HG03280 (cell line): Measurements from ENCODE around the gene HDHD5.
A peak's percentile ranks its signal among the peaks of the same experiment; 100 is the strongest.

ENCODE experiments used
- ATAC-seq: cut with Tn5 transposase; IDR thresholded peaks from one replicate; pipeline ENCODE4 v1.9.1; 2021; ENCODE audit warnings: mild to moderate bottlenecking, moderate library complexity; ENCODE audit not compliant: unreplicated experiment

The HDHD5 gene

DNA sequence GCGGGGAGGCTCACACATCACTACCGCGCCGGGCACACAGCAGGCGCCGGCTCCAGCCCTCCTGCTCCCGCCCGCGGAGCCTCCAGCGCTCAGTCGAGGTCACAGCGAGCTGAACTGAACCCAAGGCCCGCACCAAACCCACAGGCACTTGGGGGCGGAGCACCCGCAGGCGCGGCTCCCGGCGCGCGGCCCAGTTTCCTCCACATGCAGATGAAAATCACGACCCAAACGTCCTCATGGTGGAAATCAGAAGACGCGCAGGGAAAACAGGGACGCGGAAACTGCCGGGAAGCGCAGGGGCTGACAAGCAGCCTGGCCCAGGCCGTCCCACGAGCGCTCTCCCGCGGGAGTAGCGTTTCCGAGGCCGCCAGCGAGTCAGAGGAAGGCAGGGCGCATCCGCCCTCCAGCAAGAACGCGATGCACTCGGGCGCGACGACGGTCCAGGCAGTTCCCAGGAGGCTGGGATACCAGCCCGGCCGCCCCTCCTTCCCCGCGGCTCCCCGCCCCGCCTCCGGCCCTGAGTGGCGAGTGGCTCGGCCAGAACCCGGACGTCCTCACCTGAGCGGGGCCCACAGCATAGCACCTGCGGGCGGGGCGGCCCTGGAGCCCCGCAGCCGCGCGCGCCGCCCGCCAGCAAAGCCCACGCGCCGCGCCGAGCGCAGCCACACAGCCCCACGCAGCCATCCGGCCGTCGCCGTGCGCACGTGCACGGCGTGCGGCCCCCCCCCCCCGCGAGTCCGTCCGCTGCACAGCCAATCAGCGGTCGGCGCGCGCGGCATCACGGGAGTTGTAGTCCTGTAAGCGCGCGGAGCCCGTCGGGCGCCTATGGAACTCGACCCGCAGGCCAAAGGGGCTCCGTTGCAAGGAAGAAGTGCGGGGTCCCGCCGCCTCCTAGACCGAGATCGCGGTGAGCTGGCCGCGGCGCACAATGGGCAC is at the start of gene HDHD5:
HDHD5 (minus strand) TSS at position 710 of the 936 bp plus-strand sequence; CDS start at position 684, 26 bp downstream.
- peak; percentile 69 for ATAC-seq

DNA sequence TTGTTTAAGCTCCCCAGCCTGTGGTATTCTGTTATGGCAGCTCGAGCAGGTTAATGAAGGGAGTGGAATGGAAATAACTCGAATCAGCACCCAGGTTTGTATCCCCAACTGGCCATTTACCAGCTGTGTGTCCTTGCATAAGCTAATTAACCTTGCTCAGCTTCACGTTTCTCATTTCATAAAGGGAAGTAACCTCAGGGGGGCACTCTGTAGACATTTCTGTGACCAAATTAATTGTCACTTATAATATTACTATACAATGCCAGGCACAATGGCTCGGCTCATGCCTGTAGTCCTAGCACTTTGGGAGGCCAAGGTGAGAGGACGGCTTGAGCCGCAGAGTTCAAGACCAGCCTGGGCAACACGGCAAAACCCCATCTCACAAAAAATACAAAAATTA is 46.4 kb upstream of the HDHD5 start:
- no peak for ATAC-seq

DNA sequence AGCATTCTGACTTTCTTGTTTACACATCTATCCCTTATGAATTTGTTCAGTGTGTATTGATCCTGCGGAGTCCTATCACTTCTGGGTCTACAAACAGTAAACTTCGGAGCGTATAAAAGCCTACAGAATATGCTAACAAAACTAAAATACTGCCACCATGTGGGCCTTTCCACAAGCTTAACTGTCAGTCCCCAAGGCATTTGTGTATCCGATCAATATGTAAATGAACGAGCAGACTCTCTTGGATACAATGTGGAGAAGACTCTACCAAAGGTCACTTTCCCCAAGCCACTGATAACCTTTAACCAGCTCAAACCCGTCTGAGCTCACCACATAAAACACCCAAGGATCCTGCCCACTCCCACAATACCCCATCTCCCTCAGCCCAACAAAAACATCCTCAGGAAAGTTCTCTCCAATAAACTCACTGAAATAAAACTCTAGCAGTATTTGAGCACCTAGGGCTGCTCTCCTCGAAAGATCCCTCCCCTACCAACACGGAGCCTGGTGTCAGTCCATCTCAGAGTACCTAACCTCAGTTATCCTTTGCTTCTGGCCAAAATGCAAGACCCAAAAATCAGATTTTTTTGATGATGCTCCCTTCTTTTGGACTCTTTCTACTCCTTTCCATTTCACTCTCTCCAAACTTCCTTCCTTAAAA is 42.3 kb upstream of the HDHD5 start:
- no peak for ATAC-seq

DNA sequence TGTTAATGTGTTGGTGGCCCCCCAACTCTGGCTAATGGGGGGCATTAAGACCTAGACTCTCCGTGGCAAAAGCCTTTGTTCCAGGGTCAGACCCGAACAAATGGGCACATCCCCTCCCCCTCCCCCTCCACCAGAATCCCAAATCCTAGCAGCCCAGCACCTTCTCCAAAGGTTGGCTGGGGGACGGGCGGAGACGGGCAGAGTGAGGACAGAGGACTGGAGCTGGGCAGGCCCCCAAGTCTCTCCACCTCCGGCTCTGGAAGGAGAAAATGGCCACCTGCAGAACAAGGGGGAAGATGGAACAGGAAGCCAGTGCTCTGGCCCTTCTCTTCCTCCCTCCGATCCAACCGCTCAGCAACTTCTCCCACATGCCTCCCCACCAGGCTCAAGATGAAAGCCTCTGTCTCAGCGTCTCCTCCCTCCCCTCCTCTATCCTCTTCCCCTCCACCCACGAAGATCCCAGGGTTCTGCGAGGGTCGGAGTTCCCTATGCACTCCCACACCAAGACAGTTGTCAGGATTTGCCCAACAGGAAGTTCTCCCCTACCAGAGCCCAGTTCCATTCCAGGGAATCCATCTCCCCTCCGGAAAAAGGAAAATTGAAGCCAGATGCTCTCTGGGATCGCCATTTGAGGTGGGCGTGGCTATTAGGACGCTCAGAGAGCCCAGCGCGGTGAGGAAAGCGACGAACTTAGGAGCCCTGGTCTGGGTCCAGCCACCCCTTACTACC is 40.1 kb upstream of the HDHD5 start:
- no peak for ATAC-seq

DNA sequence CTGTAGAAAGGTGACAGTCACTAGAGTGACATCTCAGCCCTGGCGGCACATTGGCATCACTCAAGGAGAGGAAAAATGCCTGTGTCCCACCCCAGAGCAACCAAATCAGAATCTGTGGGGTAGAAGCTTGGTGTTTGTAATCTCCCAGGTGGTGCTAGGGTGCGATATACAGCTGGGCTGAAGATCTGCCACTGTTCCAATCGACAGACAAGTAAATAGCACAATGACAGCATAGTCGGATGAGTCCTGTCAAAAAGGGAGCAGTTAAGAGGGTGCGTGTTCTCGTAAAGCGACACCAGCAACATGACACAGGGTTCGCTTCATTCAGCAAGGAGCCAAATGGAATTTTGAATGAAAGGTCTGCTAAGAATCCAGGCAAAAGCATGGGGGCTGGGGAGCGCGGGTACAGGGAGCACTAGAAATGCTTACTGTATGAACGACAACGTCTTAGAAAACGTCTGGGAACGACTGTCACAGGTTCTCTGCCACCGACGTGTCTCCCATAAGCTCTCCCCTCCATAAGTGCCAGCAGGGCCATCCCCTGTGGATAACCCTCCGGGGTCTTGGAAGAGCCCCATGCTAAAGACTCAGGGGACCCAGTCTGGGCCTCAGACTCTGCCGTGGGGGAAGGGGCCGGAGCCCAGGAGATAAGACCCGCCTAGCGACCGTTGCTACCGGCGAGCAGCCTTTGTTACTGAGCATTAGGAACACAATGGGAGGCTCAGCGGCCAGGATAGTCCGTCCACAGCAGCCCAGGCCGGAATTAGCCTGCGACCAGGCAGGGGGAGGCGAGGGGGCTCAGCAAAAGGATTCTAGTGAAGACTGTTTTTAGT is 39.3 kb upstream of the HDHD5 start:
- no peak for ATAC-seq

DNA sequence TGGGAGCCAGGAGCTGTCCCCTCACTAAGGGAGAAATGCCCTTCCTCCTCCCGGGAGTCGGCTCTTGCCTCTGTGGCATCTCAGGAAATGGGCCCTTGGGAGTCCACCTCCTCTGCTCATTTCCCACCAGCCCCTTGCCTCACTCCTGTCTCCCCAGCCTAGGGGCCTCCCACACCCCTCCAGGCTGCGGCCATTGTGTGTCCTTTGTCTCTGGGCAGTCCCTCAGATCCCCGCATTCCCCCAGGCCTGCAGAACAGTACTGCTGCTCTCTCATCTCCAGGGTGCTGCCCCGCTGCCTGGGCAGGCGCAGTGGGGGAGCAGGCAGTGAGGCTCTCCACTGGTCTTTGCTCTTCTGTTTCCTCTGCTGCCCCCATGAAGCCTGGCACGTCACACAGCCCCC is 35.1 kb upstream of the HDHD5 start:
- ATAC-seq = no peak

DNA sequence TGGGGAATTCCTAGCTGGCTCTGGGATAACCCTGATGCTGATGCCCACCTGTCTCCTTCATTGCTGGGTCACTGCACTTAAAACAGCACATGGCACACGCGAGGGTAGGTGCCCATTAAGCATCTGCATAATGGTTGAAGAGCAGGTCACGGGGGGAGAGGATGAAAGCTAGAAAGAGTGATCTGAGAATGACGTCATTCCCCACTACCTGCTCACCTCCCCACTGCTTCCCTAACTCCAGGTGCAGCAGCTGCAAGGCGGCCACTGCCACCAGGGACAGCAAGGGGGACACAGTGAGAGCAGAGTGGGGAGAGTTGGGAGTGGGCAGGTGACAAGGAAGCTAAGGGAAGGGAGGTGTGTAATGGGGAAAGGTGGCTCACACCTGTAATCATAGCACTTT is 33.1 kb upstream of the HDHD5 start:
- ATAC-seq = no peak

DNA sequence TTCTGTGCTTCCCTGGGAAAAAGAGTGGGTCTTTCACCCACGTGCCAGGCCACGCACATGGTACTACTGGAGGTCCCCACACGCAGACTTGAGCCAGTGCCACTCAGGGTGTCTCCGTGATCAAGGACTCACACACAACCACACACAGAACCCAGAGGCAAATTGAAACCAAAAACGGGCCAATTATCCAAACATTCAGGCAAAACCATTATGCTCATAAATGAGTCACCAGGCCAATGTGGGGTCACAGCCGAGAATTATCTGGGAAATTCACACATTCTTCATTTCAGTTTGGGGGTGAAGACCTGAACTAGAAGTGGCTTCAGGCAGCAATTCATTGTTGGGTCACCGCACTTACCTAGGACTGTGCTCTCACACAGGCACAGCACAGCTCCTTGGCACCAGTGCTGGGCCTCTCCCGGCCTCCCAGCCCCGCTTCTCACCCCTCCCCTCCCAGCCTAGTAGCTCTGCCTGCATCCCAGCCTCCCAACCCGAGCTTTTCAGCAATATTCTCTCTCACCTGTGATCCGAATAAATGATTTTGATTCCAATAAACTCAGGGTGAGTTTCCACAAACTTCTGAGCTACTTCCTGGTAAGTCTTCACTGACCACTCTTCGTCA is 32.2 kb upstream of the HDHD5 start:
- ATAC-seq = no peak

DNA sequence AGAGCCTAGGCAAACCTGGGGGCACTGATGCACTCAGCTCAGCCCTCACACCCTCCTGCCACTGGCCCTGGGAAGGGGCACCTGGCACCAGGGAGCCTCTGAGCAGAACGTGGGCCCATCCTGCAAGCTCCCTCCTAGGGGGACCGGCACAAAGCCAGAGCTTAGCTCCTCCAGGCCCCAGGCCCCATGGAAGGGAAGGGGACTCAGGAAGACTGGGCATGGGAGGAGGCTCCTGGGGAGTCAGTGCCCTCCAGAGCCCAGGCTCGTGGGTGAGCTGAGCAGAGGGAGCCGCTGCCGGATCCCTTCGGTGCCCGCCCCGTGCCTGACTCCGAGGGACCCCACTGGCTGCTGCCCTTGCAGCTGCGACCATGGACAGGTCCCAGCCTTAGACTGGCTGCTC is 31.6 kb upstream of the HDHD5 start:
- ATAC-seq = no peak

DNA sequence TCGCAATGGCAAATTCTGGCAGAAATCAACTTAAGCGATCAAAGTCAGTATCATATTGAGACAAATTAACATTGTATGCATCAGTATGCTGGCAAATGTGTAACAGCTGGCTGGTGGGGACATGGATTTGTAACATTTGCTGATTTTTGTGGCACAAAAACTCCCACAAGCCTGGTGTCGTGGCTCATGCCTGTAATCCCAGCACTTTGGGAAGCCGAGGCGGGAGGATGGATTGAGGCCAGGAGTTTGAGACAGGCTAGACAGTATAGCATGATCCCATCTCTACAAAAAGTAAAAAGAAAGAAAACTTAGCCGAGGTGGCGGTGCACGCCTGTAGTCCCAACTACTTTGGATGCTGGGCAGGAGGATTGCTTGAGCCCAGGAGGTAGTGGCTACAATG is 17.6 kb upstream of the HDHD5 start:
- no peak for ATAC-seq

DNA sequence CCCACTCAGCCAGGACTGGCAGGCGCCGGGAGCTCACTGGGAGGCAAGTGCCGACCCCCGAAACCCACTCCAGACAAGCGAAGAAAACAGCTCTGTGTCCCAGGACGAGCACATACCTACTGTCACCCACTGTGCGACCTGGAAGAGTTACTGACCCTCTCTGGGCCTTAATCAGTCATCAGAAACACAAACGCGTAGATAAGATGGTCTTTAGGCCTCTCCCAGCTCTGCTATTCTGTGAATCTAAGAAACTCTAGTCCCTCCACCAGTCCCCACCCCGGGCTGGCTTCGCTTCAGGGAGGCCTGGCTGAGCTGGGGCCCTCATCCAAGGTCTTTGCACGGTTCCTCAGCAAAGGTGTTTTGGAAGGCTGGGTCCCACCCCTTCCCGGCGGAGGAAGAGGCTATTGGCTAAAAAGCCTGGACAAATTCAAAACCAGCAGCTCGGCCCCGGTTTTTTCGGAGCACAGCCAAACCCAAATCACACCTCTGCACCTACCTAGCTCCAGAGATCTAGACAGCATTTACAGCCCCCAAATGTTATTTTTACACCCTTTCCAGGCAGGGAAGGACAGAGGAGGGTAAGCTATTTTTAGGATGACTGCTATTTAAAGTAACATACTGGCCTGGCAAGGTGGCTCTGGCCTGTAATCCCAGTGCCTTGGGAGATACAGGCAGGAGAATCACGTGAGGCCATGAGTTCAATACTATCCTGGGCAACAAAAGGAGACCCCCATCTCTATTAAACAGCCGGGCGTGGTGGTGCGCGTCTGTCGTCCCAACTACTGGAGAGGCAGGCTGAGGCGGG is 13.2 kb upstream of the HDHD5 start:
- ATAC-seq = peak; percentile 3

DNA sequence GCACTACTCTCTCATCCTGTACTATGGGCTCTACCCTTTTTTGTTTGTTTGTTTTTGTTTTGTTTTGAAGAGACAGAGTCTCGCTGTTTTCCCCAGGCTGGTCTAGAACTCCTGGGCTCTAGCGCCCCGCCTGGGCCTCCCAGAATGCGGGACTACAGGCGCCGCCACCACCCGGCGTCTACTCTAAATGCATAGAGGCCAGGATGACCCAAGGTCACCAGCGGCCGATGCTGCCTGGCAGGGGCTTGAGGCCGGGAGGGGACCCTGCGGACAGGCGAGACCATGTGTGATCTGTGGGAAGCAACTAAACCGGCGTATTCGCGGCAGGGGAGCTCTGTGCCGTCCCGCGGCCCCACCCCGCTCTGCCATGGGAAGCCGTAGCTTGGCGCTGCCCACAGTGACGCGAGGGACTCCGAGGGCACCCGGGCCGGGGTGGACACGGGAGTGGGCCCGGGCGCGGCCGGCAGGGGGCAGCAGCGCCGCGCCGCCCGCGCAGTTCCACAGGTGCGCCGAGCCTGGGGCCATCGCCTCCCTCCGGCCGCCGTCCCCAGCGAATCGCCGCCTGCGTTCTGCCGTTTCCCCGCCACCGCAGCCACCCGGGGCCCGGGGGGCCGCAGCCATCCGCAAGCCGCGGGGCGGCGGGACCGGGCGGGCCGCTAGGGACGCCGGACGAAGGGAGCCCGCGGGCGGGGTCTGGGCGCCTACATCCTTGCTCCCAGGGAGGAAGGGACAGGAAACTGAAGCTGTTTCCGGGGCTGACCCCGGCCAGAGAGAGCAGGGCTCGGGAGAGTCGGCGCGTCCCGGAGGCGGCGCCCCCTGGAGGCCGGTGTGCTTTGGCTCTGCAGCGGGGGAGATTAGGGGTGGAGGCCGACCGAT is 12.3 kb upstream of the HDHD5 start:
- ATAC-seq = peak; percentile 92

DNA sequence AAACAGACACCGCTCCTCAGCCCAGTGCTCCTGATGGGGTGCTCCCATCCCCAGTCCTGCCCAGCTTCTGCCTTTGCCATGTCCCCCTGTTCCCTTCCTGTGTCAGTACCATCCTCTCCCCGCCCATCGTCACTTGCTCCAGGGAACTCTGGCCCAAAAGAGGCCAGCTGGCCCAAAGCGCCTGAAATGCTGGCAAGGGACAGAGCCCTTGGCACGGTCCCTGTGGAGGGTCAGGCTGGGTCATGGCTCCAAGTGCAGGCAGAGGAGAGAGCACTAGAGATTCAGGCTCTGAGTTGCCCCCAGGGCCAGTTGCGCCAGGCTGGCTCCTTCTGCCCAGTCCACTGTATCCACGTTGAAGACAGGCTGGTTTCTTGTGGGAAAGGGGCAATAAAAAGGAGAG is 8.4 kb upstream of the HDHD5 start:
- ATAC-seq = no peak

DNA sequence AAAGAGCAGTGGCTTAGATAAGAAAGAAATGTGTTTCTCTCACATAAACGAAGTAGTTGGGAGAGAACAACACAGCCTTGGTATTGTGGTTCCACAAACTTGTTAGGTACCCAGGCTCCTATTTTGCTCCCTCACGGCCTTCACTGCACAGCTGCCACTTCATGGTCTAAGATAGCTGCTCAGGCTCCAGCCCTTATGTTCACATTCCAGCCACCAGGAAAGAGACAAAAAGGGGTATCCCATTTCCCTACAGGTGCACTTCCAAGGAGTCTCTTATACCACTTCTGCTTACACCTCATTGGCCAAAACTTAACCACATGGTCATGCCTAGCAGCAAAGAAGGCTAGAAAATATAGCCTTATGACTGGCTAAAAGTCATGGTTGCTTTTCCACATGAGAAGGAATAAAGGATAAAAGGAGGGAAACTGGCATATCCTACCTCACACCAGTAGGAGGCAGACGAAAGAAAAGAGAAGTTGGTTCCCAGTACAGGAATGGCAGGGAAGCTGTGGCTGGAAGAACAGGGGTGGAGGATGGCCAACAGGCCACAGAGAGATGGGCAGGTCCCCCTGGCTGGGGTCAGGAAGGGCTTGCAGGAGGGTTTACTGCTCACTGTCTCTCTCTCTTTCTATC is 5.4 kb upstream of the HDHD5 start:
- no peak for ATAC-seq

DNA sequence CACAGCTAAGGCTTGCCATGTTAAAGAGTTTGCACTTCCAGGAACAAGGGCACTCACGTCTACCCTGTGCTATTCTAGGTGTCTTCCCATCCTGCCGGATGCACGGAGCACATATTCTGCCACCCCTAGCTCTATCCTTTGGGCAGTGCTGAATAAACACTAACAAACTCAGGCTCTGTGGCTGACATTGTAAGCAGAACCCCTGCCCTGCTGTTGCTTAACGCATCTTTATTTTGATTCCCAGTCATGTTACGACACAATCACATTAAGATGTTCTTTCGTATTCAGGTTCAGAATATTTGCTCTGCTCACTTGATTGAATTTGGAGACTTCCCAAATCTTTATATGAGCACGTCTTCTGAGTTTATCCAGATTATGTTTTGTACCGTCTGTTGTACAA is 3.7 kb upstream of the HDHD5 start:
- ATAC-seq = no peak

DNA sequence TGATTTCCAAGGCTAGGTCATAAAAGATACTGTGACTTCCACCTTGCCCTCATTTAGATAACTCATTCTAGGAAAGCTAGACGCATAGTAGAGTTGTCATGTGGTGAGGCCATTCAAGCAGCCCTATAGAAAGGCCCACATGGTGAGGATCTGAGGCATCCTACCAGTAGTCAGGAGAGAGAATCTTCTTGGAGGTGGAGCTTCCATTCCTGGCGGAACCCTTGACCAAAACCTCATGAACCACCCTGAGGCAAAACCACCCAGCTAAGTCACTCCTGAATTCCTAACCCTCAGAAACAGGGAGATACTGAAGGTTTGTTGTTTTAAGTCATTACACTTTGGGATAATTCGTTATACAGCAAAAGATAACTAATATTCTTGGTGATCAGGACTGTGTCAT is 2.9 kb upstream of the HDHD5 start:
- ATAC-seq = no peak

DNA sequence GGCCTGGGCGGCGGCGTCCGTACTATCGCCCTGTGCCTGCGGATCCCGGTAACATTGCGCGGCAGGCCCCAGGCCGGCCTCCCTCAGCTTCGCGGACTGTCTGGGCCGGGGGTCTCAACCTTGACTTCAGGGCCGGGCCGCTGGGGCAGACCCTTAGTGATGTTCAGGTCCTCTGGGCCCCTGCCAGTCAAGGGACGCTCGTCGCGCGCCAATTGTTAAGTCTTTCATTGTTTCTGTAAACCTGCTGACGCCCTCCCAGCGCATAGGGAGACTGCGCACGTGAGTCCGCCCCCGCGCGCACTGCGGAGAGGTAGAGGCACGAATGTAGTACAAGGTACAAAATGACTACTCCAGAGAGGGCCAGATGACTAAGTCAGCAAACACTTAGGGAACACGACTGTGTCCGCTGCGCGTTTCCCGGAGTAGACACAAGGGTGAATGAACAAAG is 451 bp upstream of the HDHD5 start:
- ATAC-seq = no peak

DNA sequence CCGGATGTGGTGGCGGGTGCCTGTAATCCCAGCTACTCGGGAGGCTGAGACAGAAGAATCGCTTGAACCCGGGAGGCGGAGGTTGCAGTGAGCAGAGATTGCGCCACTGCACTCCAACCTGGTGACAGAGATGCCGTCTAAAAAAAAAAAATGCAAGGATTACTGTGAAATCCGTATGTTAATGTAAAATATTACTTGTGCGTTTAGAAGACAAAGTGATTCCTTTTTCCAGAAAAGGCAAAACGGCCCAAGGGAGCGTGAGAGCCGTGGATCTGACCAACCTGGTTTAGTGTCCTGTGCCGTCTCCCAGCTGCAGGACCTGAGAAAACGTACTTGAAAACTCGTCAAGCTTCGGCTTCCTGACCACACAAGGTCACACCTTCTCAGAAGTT is 905 bp downstream of the HDHD5 start:
- no peak for ATAC-seq
